ENCODE results near the gene NIFK.

DNA sequence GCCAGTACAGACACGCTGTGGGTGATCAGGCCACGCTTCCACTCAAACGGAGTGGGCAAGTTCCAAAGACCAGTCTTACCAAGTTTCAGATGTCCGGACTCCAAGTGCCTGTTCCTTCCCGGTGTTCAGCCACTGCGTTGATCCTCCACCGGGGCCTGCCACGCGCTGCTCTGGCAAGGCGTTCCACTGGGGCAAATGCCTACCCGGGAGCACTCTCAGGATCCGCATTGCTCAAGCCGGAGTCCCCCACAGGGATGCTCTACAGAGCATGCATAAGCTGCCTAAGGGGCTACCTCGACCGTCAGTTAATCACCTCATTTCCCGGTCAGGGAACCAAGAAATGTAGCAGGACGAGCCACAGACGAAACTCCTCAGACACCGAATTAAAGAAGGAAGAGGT is 50.5 kb downstream of the NIFK start:
- TF ChIP-seq, protein P1, sequence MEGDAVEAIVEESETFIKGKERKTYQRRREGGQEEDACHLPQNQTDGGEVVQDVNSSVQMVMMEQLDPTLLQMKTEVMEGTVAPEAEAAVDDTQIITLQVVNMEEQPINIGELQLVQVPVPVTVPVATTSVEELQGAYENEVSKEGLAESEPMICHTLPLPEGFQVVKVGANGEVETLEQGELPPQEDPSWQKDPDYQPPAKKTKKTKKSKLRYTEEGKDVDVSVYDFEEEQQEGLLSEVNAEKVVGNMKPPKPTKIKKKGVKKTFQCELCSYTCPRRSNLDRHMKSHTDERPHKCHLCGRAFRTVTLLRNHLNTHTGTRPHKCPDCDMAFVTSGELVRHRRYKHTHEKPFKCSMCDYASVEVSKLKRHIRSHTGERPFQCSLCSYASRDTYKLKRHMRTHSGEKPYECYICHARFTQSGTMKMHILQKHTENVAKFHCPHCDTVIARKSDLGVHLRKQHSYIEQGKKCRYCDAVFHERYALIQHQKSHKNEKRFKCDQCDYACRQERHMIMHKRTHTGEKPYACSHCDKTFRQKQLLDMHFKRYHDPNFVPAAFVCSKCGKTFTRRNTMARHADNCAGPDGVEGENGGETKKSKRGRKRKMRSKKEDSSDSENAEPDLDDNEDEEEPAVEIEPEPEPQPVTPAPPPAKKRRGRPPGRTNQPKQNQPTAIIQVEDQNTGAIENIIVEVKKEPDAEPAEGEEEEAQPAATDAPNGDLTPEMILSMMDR (IDR thresholded peaks at IDR 0.05) = no peak
- no peak for TF ChIP-seq ZFX (IDR thresholded peaks at IDR 0.05; ENCODE audit: borderline replicate concordance)
